Fibroblast of pulmonary artery (primary cell): ENCODE results near the gene ZNF410.

Experiments used
- DNase-seq: peaks from one replicate; pipeline ENCODE4 v3.0.0-alpha.2; 2010; ENCODE audit warnings: low read depth
- H3K4me3 ChIP-seq: replicated peaks from 2 replicates; pipeline ENCODE4 v1.5.1; 2011; ENCODE audit warnings: low read depth, mild to moderate bottlenecking, control low read depth, low read length, moderate library complexity
- CTCF ChIP-seq: IDR thresholded peaks from 2 replicates; pipeline ENCODE4 v1.5.1; 2011; ENCODE audit warnings: mild to moderate bottlenecking, control low read depth, low read length, inconsistent platforms; ENCODE audit errors: missing control alignments

ZNF410 gene

GRCh38 chr14:73953731-73954130 lies 67.1 kb downstream of the ZNF410 start:
- H3K4me3 ChIP-seq, result no peak overlapping the region
- no peak for DNase-seq
- TF ChIP-seq CTCF, result no peak

GRCh38 chr14:73955674-73956073 lies 69.0 kb downstream of the ZNF410 start:
- no peak for DNase-seq
- TF ChIP-seq CTCF, result no peak
- H3K4me3 ChIP-seq, result no peak overlapping the region

GRCh38 chr14:73958591-73958990 lies 71.9 kb downstream of the ZNF410 start:
- no peak for DNase-seq
- no peak overlapping the region for H3K4me3 ChIP-seq
- no peak for TF ChIP-seq CTCF

- no peak for DNase-seq
- TF ChIP-seq CTCF, result no peak
- no peak overlapping the region for H3K4me3 ChIP-seq
These were observed 74.5 kb downstream of the ZNF410 start for GRCh38 chr14:73961192-73961591.

GRCh38 chr14:73965216-73965615 lies 78.6 kb downstream of the ZNF410 start:
- no peak overlapping the region for H3K4me3 ChIP-seq
- no peak for DNase-seq
- TF ChIP-seq CTCF, result no peak

- no peak for TF ChIP-seq CTCF
- H3K4me3 ChIP-seq, result no peak overlapping the region
- no peak for DNase-seq
These were observed 82.2 kb downstream of the ZNF410 start for GRCh38 chr14:73968885-73969284.

- no peak for TF ChIP-seq CTCF
- H3K4me3 ChIP-seq, result no peak overlapping the region
- DNase-seq, result no peak
These were observed 86.8 kb downstream of the ZNF410 start for GRCh38 chr14:73973497-73973896.
